ENCODE results near the gene EFHC1.

EFHC1 gene

DNA sequence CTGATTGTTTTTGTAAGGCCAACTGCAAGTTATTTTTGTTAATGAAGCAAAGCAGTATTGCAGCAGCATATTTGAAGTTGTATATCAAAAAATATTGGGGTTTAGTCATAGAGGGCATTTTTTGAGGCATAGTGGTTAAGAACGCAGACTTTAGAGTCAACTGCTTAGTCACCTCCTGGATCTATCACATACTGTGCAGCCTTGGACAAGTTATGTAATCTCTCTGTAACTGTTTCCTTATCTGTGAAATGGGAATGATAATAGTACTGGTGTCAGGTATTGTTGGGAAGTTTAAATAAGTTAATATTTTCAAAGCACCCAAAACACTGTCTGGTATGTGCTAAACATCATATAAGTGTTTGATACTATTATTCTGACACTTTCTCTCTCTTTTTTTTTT lies 27.2 kb upstream of the EFHC1 start:
- Histone ChIP-seq H3K27ac (no peak overlapping the region), H3K9ac (ENCODE audit: insufficient read length) (no peak overlapping the region), H3K9me3 (ENCODE audit: low read depth, low read length) (no peaks in the 10 kb centered on the region), H3K4me3 (no peak overlapping the region), H3K36me3 (ENCODE audit: insufficient read depth, low read length) (no peaks in the 10 kb centered on the region)
- no peak for TF ChIP-seq POLR2AphosphoS5 (IDR thresholded peaks at IDR 0.05; ENCODE audit: borderline replicate concordance, low read depth, low read length)
- TF ChIP-seq EZH2 (IDR thresholded peaks at IDR 0.05), result no peak
- no peak for TF ChIP-seq FOXP2 (optimal IDR thresholded peaks at IDR 0.05; ENCODE audit: control extremely low read depth, extremely low read length, insufficient read depth)
- no peak for DNase-seq (ENCODE audit: low read depth, low spot score)

- no peak overlapping the region for H3K4me3 ChIP-seq
- TF ChIP-seq POLR2AphosphoS5 (IDR thresholded peaks at IDR 0.05; ENCODE audit: borderline replicate concordance, low read depth, low read length), result no peak
- no peak for TF ChIP-seq EZH2 (IDR thresholded peaks at IDR 0.05)
- no peak for TF ChIP-seq FOXP2 (optimal IDR thresholded peaks at IDR 0.05; ENCODE audit: control extremely low read depth, extremely low read length, insufficient read depth)
- H3K9ac ChIP-seq (ENCODE audit: insufficient read length), result no peak overlapping the region
- no peak overlapping the region for H3K27ac ChIP-seq
- H3K9me3 ChIP-seq (ENCODE audit: low read depth, low read length), result no peaks in the 10 kb centered on the region
- no peak for DNase-seq (ENCODE audit: low read depth, low spot score)
- H3K36me3 ChIP-seq (ENCODE audit: insufficient read depth, low read length), result no peaks in the 10 kb centered on the region
These were observed 26.4 kb upstream of the EFHC1 start for GRCh38 chr6:52393780-52394179.

DNA sequence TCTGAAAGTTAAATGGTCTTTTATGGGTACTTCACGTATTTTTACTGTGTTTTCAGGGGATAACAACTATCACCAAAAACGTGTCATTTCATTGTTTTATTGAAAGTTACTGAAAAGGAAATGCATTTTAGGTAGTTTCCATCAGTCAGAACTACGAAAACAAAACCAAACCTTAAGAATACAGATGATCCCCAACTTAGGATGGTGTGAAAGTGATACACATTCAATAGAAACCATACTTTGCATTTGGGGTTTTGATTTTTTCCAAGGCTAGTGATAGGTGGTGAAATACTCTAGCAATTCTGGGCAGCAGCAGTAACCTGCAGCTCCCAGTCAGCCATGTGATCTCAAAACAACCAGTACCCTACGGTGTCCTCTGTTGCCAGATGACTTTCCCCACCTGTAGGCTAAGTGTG lies 25.9 kb upstream of the EFHC1 start:
- H3K27ac ChIP-seq, result no peak overlapping the region
- DNase-seq (ENCODE audit: low read depth, low spot score), result no peak
- no peaks in the 10 kb centered on the region for H3K36me3 ChIP-seq (ENCODE audit: insufficient read depth, low read length)
- TF ChIP-seq FOXP2 (optimal IDR thresholded peaks at IDR 0.05; ENCODE audit: control extremely low read depth, extremely low read length, insufficient read depth) (no peak), POLR2AphosphoS5 (IDR thresholded peaks at IDR 0.05; ENCODE audit: borderline replicate concordance, low read depth, low read length) (no peak), EZH2 (IDR thresholded peaks at IDR 0.05) (no peak)
- H3K4me3 ChIP-seq, result no peak overlapping the region
- no peak overlapping the region for H3K9ac ChIP-seq (ENCODE audit: insufficient read length)
- H3K9me3 ChIP-seq (ENCODE audit: low read depth, low read length), result no peaks in the 10 kb centered on the region

- H3K9me3 ChIP-seq (ENCODE audit: low read depth, low read length), result no peaks in the 10 kb centered on the region
- no peak overlapping the region for H3K9ac ChIP-seq (ENCODE audit: insufficient read length)
- no peak overlapping the region for H3K27ac ChIP-seq
- no peak overlapping the region for H3K4me3 ChIP-seq
- TF ChIP-seq FOXP2 (optimal IDR thresholded peaks at IDR 0.05; ENCODE audit: control extremely low read depth, extremely low read length, insufficient read depth) (no peak), POLR2AphosphoS5 (IDR thresholded peaks at IDR 0.05; ENCODE audit: borderline replicate concordance, low read depth, low read length) (no peak), EZH2 (IDR thresholded peaks at IDR 0.05) (no peak)
- H3K36me3 ChIP-seq (ENCODE audit: insufficient read depth, low read length), result no peaks in the 10 kb centered on the region
- DNase-seq (ENCODE audit: low read depth, low spot score), result no peak
These were observed 24.2 kb upstream of the EFHC1 start for GRCh38 chr6:52395969-52396368.

DNA sequence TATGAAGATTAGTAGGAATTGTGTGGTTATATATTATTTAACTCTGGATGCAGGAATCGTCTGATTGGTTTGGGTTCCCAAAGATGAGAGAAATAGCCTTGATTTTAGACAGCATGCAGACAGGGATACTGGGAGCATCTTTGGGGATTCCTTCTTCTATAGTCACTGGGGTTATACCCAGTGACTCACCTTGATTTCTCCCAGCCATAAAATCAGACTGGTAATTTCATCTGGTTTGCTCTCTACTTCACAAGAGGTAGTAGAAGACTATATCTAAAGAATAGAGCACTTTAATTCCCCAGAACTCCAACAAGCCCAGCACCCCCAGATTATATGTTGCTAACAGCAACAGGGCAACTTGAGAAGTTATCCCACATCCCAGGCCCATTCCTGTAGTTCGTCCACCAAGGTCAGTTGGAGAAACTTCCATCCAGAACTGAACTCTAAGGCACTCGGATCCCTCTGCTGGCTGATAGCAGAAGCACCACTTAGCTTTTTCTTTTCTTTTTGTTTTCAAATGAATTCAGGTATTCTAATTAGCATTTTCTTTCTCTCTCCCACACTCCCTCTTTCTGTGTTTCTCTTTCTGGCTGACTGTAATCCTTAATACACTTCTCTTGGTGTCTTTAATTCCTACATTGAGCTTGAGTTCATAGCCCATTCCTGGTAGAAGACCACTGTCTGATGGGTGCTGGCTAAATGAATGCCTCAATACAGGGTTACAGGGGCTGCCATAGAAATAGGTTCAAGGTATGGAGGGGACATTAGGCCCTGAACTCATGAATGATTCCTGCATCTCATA lies 20.4 kb upstream of the EFHC1 start:
- Histone ChIP-seq H3K9ac (ENCODE audit: insufficient read length) (no peak overlapping the region), H3K27ac (no peak overlapping the region), H3K36me3 (ENCODE audit: insufficient read depth, low read length) (no peaks in the 10 kb centered on the region), H3K9me3 (ENCODE audit: low read depth, low read length) (no peaks in the 10 kb centered on the region), H3K4me3 (no peak overlapping the region)
- TF ChIP-seq POLR2AphosphoS5 (IDR thresholded peaks at IDR 0.05; ENCODE audit: borderline replicate concordance, low read depth, low read length), result no peak
- DNase-seq (ENCODE audit: low read depth, low spot score), result no peak

GRCh38 chr6:52400313-52401041 lies 19.7 kb upstream of the EFHC1 start:
- Histone ChIP-seq H3K36me3 (ENCODE audit: insufficient read depth, low read length) (no peaks in the 10 kb centered on the region), H3K4me3 (no peak overlapping the region), H3K27ac (no peak overlapping the region), H3K9ac (ENCODE audit: insufficient read length) (peak overlapping the region; percentile 34), H3K9me3 (ENCODE audit: low read depth, low read length) (no peaks in the 10 kb centered on the region)
- no peak for TF ChIP-seq POLR2AphosphoS5 (IDR thresholded peaks at IDR 0.05; ENCODE audit: borderline replicate concordance, low read depth, low read length)
- TF ChIP-seq EZH2 (IDR thresholded peaks at IDR 0.05), result no peak
- TF ChIP-seq FOXP2 (optimal IDR thresholded peaks at IDR 0.05; ENCODE audit: control extremely low read depth, extremely low read length, insufficient read depth), result no peak
- no peak for DNase-seq (ENCODE audit: low read depth, low spot score)

DNA sequence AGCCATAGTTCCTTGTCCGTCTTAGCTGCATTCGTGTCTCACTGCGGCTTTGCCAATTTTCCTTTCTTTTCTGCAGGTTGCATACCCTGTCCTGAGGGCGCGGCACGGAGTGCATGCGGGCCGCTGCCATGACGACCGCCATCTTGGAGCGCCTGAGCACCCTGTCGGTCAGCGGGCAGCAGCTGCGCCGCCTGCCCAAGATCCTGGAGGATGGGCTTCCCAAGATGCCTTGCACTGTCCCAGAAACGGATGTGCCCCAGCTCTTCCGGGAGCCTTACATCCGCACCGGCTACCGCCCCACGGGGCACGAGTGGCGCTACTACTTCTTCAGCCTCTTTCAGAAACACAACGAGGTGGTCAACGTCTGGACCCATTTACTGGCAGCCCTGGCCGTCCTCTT lies 17.1 kb upstream of the EFHC1 start:
- no peak overlapping the region for H3K9ac ChIP-seq (ENCODE audit: insufficient read length)
- H3K36me3 ChIP-seq (ENCODE audit: insufficient read depth, low read length), result no peaks in the 10 kb centered on the region
- H3K4me3 ChIP-seq, result no peak overlapping the region
- no peak for TF ChIP-seq FOXP2 (optimal IDR thresholded peaks at IDR 0.05; ENCODE audit: control extremely low read depth, extremely low read length, insufficient read depth)
- TF ChIP-seq EZH2 (IDR thresholded peaks at IDR 0.05), result no peak
- no peak for TF ChIP-seq POLR2AphosphoS5 (IDR thresholded peaks at IDR 0.05; ENCODE audit: borderline replicate concordance, low read depth, low read length)
- H3K27ac ChIP-seq, result no peak overlapping the region
- no peaks in the 10 kb centered on the region for H3K9me3 ChIP-seq (ENCODE audit: low read depth, low read length)
- no peak for DNase-seq (ENCODE audit: low read depth, low spot score)

DNA sequence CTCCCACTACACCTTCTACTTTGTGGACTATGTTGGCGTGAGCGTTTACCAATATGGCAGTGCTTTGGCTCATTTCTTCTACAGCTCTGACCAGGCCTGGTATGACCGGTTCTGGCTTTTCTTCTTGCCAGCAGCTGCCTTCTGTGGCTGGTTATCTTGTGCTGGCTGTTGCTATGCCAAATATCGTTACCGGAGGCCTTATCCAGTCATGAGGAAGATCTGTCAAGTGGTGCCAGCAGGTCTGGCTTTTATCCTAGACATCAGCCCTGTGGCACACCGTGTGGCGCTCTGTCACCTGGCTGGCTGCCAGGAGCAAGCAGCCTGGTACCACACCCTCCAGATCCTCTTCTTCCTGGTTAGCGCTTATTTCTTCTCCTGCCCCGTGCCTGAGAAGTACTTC lies 16.5 kb upstream of the EFHC1 start:
- Histone ChIP-seq H3K4me3 (no peak overlapping the region), H3K9me3 (ENCODE audit: low read depth, low read length) (no peaks in the 10 kb centered on the region), H3K9ac (ENCODE audit: insufficient read length) (no peak overlapping the region), H3K36me3 (ENCODE audit: insufficient read depth, low read length) (no peaks in the 10 kb centered on the region), H3K27ac (no peak overlapping the region)
- TF ChIP-seq FOXP2 (optimal IDR thresholded peaks at IDR 0.05; ENCODE audit: control extremely low read depth, extremely low read length, insufficient read depth) (no peak), POLR2AphosphoS5 (IDR thresholded peaks at IDR 0.05; ENCODE audit: borderline replicate concordance, low read depth, low read length) (no peak), EZH2 (IDR thresholded peaks at IDR 0.05) (no peak)
- no peak for DNase-seq (ENCODE audit: low read depth, low spot score)

All from SK-N-MC (cell line).